HepG2 (cell line): ENCODE results near the gene TRIM2. TPM values are rescaled to one million over a fixed set of nuclear protein-coding genes. Genes with fewer than 3 reads are reported as not detected.
A peak's percentile ranks its signal among the peaks of the same experiment; 100 is the strongest.

Experiments
- ATAC-seq: fragments of 200-7000 bp; cut with Tn5 transposase; 3 replicates; pipeline ENCODE4 v1.9.1; 2020; ENCODE audit warnings: mild to moderate bottlenecking, moderate library complexity
- BruUV-seq: library from RNA; stranded (reverse); fragments of 400-500 nt; replicated peaks from 2 replicates; lab custom pipeline; 2021; lab: Mats Ljungman, UMichigan
- CTCF ChIA-PET: fragments of 300-600 bp; formaldehyde crosslinking; extraction: SDS; loops from one replicate; lab custom pipeline; 2021; ENCODE audit warnings: low total read pairs, inconsistent platforms, low intra/inter-chr PET ratio; lab: Yijun Ruan, JAX
- POLR2A ChIA-PET: fragments of 350-600 bp; sonication (Branson Sonifier 250); formaldehyde crosslinking; loops from one replicate; lab custom pipeline; 2020; ENCODE audit warnings: antibody characterized with exemption, inconsistent platforms; lab: Yijun Ruan, JAX
- DNase-seq: peaks from one replicate; pipeline ENCODE4 v3.0.0-alpha.2; 2015; ENCODE audit warnings: low spot score
- FAIRE-seq: peaks from 3 replicates; lab custom pipeline; 2011; peaks lifted over from hg19 to GRCh38; lab: Jason Lieb, UNC
- H2AFZ ChIP-seq: one replicate; pipeline ENCODE4 v1.6.1; 2011; ENCODE audit warnings: low read length, inconsistent platforms
- H3K27ac ChIP-seq: fragments of 300-600 bp; 3 replicates; pipeline ENCODE4 v1.8.0; 2011; ENCODE audit warnings: mixed run types, mild to moderate bottlenecking, mixed read lengths, low read length, inconsistent platforms; ENCODE audit not compliant: insufficient read depth; ENCODE audit errors: extremely low read length
- H3K27me3 ChIP-seq, 2 experiments: fragments of 200-600 bp in 1 of 2; 2 replicates in 1 of 2; 3 replicates in 1 of 2; pipeline versions ENCODE4 v1.6.0 to v1.8.0; 2011; ENCODE audit warnings: low read length in 2 of 2, mild to moderate bottlenecking in 2 of 2, moderate library complexity in 2 of 2, inconsistent platforms in 1 of 2; ENCODE audit not compliant: insufficient read depth in 2 of 2, control insufficient read depth in 1 of 2
- H3K36me3 ChIP-seq, 2 experiments: fragments of 200-600 bp in 1 of 2; replicated peaks in 1 of 2; 2 replicates in 1 of 2; 3 replicates in 1 of 2; pipeline versions ENCODE4 v1.5.1 to v1.8.0; 2011; ENCODE audit warnings: low read length in 2 of 2, inconsistent platforms in 1 of 2; ENCODE audit not compliant: insufficient read depth in 2 of 2, control insufficient read depth in 1 of 2
- H3K4me1 ChIP-seq: 2 replicates; pipeline ENCODE4 v1.5.1; 2012; ENCODE audit warnings: low read length, inconsistent platforms; ENCODE audit not compliant: insufficient read depth
- H3K4me2 ChIP-seq: 2 replicates; pipeline ENCODE4 v1.6.0; 2011; ENCODE audit warnings: low read depth, low read length, inconsistent platforms
- H3K4me3 ChIP-seq, 3 experiments: fragments of 200-600 bp in 1 of 3; sonication (generic), shearing (Covaris generic) in 1 of 3; replicated peaks in 1 of 3; 2 replicates each; pipeline ENCODE4 v1.5.1; 2011 to 2016; ENCODE audit warnings: low read length in 3 of 3, inconsistent platforms in 2 of 3, low read depth in 2 of 3, mild to moderate bottlenecking in 2 of 3, control low read depth in 1 of 3, mixed read lengths in 1 of 3; ENCODE audit not compliant: insufficient read depth in 1 of 3
- H3K79me2 ChIP-seq: one replicate; pipeline ENCODE4 v1.6.1; 2011; ENCODE audit warnings: low read length, inconsistent platforms; ENCODE audit not compliant: insufficient read depth
- H3K9ac ChIP-seq: 2 replicates; pipeline ENCODE4 v1.6.0; 2011; ENCODE audit warnings: mild to moderate bottlenecking, low read depth, low read length, inconsistent platforms; ENCODE audit not compliant: insufficient read depth
- H3K9me3 ChIP-seq: 2 replicates; pipeline ENCODE4 v1.5.1; 2012; ENCODE audit warnings: mild to moderate bottlenecking, low read length
- H4K20me1 ChIP-seq: 2 replicates; pipeline ENCODE4 v1.6.0; 2011; ENCODE audit warnings: inconsistent platforms, mild to moderate bottlenecking, low read length, moderate library complexity; ENCODE audit not compliant: insufficient read depth
- ATF7 ChIP-seq, 2 experiments: fragments of 450-650 bp in 1 of 2; sonication (generic) in 1 of 2; formaldehyde crosslinking in 1 of 2; IDR thresholded peaks; 2 replicates each; pipeline versions ENCODE4 v1.4.0 to v1.6.1; 2016 to 2020; ENCODE audit warnings: antibody characterized with exemption in 1 of 2, mild to moderate bottlenecking in 1 of 2, missing genetic modification reagents in 1 of 2
- CREB1 ChIP-seq, 2 experiments: fragments of 450-650 bp in 1 of 2; IDR thresholded peaks; 2 replicates each; pipeline ENCODE4 v1.6.1; 2016 to 2017; ENCODE audit warnings: control low read depth in 1 of 2, mild to moderate bottlenecking in 1 of 2, missing compliant biosample characterization in 1 of 2, missing genetic modification characterization in 1 of 2
- ZBTB1 ChIP-seq: sonication (generic); formaldehyde crosslinking; IDR thresholded peaks from 2 replicates; pipeline ENCODE4 v1.4.0; 2020; ENCODE audit warnings: missing genetic modification reagents, borderline replicate concordance
- ZFY ChIP-seq: sonication (generic); formaldehyde crosslinking; IDR thresholded peaks from 2 replicates; pipeline ENCODE4 v1.4.0; 2020; ENCODE audit warnings: missing genetic modification reagents
- ZNF101 ChIP-seq: sonication (generic); formaldehyde crosslinking; IDR thresholded peaks from 2 replicates; pipeline ENCODE4 v1.4.0; 2020; ENCODE audit warnings: mild to moderate bottlenecking, low read depth, missing genetic modification reagents, borderline replicate concordance
- ZNF362 ChIP-seq: sonication (generic); formaldehyde crosslinking; IDR thresholded peaks from 2 replicates; pipeline ENCODE4 v1.4.0; 2020; ENCODE audit warnings: missing genetic modification reagents, mild to moderate bottlenecking, borderline replicate concordance
- ZNF501 ChIP-seq: sonication (generic); formaldehyde crosslinking; IDR thresholded peaks from 2 replicates; pipeline ENCODE4 v1.5.1; 2020; ENCODE audit warnings: mild to moderate bottlenecking, moderate library complexity, missing genetic modification reagents
- WGBS: methylation state at CpG from one replicate; pipeline ENCODE4 v1.1.6; 2017; ENCODE audit warnings: low lambda C conversion rate; 5-methylcytosine and 5-hydroxymethylcytosine counted together
- in situ Hi-C: cut with HindIII; loops from 2 replicates; pipeline ENCODE4 v1.10.0; 2017; ENCODE audit warnings: low pct_unique_long_range_greater_than_20kb; ENCODE audit not compliant: extremely low pct_ligation_motif_present
- intact Hi-C: fragments of 100-400 bp; cut with micrococcal nuclease; formaldehyde crosslinking; loops from one replicate; pipeline ENCODE4 v1.10.0; 2022; ENCODE audit not compliant: unreplicated experiment
- polyA plus RNA-seq, 8 experiments: library from polyadenylated mRNA; depleted of rRNA in 3 of 8; stranded (reverse) in 7 of 8; unstranded in 1 of 8; fragments of >200 nt; fragmentation: Illumina TruSeq in 4 of 8; extraction: Trizol in 4 of 8; gene quantifications; 2 replicates each; pipeline versions ENCODE4 v1.2.1 to v1.2.3, GENCODE V29; 2011 to 2016; ENCODE audit warnings: low read depth in 4 of 8, missing spikeins in 1 of 8, mixed read lengths in 1 of 8; ENCODE audit not compliant: insufficient read depth in 1 of 8
- total RNA-seq, 5 experiments: library from RNA; depleted of rRNA; stranded (reverse); fragments of >200 nt; fragmentation: Illumina TruSeq; extraction: Trizol; gene quantifications; 2 replicates each; pipeline ENCODE4 v1.2.3, GENCODE V29; 2016; ENCODE audit warnings: low read depth in 1 of 5

TRIM2 gene
- total and polyA plus RNA-seq, 2 of the 13 experiments (the other 11 are each of a cell fraction or from before 2014, with no cell fraction given), result 2.1 to 4.2 TPM

GRCh38 chr4:153291562-153291961 is 87.3 kb downstream of the TRIM2 start:
- Histone ChIP-seq H3K79me2 (no peaks in the 10 kb centered on the region), H3K9ac (no peak overlapping the region), H3K4me3 (no peak overlapping the region), H3K4me2 (no peak overlapping the region), H3K4me1 (no peaks in the 10 kb centered on the region), H3K27me3 (no peaks in the 10 kb centered on the region), H3K36me3 (no peaks in the 10 kb centered on the region), H3K9me3 (no peaks in the 10 kb centered on the region)
- BruUV-seq, result no TSS peak
- ChIA-PET CTCF (no interaction called here), POLR2A (no interaction called here)
- in situ Hi-C loops (no loop called here), intact Hi-C loops (no loop called here)
- WGBS, result 71% methylated on average over 2 of the region's 2 CpGs
- FAIRE-seq (no peak), ATAC-seq (no peak), DNase-seq (no peak)
- no peak for TF ChIP-seq ZNF101 (CRISPR knock-in tag)
- TF ChIP-seq ZBTB1 (CRISPR knock-in tag), result no peak
- TF ChIP-seq ZNF501 (CRISPR knock-in tag), result no peak
- no peak for TF ChIP-seq ZNF362
- TF ChIP-seq ATF7 (IDR thresholded peaks at IDR 0.05), result peak; percentile 91
- TF ChIP-seq ATF7 (CRISPR knock-in tag; IDR thresholded peaks at IDR 0.05), result no peak
- TF ChIP-seq ZFY (CRISPR knock-in tag), result no peak
- peak; percentile 76 for TF ChIP-seq CREB1 (IDR thresholded peaks at IDR 0.05)
- TF ChIP-seq CREB1 (CRISPR knock-in tag; IDR thresholded peaks at IDR 0.05), result no peak
- TF ChIP-seq, all 625 proteins: peak for 2
- no peak overlapping the region for H2AFZ ChIP-seq
- no peaks in the 10 kb centered on the region for H4K20me1 ChIP-seq
- H3K27ac ChIP-seq, result no peak overlapping the region
